NCI-H128 (cell line): ENCODE results near the gene MAN1B1.

Experiments
- DNase-seq: peaks from one replicate; lab custom pipeline; 2025; ENCODE audit not compliant: unreplicated experiment; lab: John Stamatoyannopoulos, UW

The MAN1B1 gene

DNA sequence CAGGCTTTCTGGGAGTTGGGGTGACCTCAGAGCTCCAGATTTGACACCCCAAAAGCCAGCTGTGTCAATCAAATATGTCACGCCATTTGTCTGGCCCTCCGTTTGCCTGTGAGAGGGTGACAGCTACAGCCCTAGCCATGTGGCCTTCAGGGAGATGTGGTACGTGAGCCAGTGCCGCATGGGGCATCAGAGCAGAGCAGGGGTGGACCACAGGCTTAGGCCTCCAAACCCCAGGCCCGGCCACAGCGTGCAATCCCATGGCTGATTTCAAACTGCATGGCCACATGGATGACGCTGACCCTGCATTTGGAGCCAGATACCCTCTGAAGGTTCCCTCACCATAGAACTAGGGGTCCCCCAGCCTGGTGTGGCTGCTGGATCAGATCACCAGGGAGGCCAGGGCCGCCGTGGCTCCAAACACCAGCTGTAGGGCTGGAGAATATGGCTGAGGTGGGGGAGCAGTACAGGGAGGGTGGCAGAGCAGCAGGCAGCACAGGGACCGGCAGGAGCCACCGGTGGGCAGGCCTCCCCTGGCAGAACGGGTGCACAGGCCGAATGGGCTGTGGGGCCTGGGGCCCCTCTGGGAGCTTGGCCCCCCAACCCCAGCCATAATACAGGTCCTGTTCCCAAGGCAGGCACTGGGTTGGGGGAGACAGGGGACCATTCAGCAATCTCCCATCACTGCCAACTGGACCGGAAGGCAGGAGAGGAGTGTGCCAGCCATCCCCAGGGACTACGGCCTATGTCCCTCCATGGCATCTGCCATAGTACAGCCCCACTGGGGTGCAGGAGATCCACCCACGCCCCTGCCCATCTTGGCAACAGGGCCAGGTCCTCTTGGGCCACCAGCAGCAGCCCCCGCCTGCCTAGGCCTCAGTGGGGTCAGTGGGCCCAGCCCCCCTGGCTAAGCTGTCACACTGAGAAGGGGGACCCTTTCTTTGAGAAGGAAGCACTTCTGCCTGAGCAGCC, 18.0 kb upstream of the MAN1B1 start:
- no peak for DNase-seq

DNA sequence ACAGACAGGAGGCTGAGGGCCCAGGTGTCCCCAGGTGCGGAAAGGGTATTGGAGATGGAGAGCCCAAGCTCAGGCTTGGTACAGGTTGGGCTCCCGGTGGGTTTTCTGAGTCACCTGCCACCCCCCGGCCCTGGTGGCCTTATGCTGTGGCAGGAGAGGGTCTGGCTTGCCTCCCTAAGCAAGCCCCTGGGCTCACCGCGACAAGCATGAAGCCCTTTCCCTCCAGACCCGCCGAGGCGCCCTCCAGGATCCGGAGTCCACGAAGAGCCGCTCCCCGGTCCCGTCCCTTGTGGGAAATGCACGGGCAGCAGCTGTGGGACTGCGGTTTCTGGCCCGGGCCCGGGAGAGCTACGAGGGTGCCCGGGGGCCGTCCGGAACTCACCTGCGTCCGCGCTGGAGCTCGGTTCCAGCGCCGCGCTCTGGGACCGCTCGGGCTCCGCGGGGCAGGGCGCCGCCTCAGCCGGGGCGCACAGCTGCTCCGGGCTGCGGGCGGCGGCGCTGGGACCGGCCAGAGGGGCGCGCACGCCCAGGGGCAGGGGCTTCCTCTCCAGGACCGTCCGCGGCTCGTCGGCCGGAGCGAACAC, 17.2 kb upstream of the MAN1B1 start:
- no peak for DNase-seq

DNA sequence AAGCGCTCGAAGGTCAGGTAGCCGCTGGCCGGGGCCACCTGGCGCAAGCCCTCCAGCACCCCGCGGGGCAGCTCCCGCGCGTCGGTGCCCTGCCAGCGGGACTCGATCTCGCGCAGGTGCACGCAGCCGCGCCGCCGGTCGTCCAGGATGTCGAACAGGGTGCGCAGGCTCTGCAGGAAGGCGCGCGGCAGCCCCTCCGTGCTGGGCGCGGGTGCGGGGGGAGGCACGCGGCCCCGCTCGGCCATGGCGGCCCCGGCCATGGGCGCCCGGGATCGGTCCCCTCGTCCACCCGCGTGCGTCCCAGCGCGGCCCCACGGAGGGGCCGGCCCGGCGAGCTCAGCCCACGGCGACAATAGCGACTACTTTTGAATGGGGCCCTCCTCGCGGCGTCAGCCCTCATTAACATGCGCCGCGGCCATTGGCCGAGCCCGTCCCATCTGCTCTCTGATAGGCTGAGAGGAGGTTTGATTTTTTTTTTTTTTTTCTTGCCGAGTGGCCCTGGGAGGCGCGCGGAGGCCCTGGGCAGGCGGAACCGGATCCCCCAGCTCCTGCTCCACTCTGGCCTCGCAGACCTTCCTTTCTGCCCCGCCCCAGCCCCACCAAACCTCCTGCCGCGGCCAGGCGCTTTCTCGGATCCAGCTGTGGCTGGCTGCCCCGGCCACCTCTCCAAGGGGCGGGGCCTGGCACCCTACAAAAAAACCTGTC, 16.4 kb upstream of the MAN1B1 start, which contains the start of gene SAPCD2:
Gene SAPCD2, minus strand, starts transcription at position 357 of the 705 bp plus-strand sequence. Its CDS starts 97 bp downstream, at position 260.
- DNase-seq: peak; percentile 86

DNA sequence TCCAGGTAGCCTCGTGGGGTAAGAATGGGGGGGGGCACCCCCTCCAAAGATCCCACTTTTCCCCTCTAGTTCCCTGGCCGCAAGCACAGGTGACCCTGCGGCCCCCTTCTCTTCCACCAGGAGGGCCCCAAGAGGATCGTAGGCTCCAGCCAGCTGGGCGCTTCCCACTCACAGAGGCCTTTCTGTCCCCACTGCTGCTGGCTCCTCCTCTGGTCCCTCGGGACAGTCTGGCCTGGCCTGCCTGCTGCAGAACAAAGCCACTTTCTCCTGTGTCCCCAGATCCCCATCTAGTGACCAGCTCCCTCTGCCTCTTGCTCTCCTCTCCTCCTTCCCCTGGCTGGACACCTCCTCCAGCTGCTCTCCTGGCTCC, 15.9 kb upstream of the MAN1B1 start:
- DNase-seq: peak; percentile 50

DNA sequence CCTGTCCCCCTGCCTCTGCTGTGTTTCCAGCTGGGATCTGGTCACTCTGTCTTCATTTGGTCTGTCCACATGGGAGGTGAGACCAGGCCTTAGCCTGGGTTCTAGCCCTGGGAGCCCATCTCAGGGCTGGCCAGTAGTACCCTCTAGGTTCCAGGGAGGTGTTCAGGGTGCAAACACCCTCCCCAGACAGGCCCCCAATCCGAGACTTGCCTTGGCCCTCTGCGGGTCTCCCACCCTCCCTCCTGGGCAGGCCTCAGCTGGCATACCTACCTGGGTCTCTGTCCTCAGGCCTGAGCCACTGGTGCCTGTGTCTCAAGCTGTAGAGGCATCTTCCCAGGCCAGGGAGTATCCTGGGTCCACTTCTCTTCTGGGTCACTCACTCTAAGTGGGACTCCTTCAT, 15.5 kb upstream of the MAN1B1 start:
- no peak for DNase-seq

DNA sequence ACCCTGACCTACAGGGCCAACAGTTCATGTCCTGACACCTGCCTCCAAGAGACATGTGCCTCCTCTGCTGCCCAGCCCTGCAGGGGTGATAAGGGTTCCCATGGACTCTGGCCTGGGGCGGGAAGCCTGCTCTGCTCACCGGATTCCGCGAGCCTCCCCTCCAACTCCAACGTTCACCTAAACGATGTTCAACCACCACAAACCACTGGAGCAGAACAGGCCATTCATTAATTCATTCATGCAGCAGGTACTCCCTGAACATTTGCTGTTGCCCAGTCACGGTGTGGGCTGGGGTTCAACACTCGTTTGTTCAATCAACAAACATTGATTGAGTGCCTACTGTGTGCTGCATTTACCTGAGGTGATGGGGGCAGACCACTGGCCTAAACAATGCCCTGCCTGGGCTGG, 12.8 kb upstream of the MAN1B1 start:
- DNase-seq: no peak

DNA sequence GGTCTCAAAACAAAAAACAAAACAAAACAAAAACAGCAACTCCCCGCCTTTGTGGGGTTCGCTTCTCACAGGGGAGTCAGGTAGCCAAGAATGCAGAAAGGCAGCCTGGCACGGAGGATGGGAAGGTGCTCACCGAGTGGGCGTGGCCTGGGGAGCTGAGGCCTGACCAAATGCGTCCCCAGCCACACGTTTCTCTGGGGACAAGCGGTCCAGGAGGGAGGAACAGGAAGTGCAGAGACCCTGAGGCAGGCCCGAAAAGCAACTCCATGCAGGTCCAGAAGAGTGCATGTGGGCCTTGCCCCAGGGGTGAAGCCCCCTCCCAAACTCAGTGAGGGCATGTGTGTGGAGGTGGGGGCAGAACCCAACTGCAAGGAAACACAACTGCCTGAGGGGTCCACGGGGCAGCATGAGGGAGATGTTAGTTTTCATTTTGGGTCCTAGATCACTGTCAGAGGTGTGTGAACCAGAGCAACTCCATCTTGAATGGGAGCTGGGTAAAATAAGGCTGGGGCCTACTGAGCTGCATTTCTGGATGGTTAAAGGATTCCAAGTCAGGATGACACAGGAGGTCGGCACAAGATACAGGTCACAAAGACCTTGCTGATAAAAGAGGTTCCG, 12.0 kb upstream of the MAN1B1 start:
- no peak for DNase-seq

DNA sequence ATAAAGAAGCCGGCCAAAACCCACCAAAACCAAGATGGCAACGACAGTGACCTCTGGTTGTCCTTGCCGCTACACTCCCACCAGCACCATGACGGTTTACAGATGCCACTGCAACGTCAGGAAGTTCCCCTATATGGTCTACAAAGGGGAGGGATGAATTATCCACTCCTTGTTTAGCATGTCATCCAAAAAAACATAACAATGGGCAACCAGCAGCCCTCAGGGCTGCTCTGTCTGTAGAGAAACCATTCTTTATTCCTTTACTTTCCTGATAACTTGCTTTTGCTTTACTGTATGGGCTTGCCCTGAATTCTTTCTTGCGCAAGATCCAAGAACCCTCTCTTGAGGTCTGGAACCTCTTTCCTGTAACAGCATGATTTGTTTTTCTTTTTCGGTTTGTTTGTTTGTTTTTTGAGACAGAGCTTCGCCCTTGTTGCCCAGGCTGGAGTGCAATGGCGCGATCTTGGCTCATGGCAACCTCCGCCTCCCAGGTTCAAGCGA, 11.5 kb upstream of the MAN1B1 start:
- no peak for DNase-seq

DNA sequence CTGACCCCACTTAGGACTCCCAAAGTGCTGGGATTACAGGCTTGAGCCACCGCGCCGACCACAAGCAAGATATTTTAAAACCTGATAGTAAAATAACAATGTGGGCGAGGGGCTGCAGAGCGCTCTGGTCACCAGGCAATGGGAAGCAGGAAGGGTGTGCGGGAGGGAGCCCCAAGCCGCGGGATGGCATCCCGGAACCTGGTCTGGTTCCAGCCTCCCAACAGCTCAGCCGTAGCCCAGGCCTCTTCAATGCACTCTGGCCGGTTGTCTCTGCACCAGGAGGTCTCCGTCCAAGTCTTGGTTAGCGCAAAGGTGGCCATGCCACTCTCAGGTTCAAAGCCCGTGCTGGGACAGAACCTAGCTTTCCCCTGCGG, 10.2 kb upstream of the MAN1B1 start:
- DNase-seq: no peak

DNA sequence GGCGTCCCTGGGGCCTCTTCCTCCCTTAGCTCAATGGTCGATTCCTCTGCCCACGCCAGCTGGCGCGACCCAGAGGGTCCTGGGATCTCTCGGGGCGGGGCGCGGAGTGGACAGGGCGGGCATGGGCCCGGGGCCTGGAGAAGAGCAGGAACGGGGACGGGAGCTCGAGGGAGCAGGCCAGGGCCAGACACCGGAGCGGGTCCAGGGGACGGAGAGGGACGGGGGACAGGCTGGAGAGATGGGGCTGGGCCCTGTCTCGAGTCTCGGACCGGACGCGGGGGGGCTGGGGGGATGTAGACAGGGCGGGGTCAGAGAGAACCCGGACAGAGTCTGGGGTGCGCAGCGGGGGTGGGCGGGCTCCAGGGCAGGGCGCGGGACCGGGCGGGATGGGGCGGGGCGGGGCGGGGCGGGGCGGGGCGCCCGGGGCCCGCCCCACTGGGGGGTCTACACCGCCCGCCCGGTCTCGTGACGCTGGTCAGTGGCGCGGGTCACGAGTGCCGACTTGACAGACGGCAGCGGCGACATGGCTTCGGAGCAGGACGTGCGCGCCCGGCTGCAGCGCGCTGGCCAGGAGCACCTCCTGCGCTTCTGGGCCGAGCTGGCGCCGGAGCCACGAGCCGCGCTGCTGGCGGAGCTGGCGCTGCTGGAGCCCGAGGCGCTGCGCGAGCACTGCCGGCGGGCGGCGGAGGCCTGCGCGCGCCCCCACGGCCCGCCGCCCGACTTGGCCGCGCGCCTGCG, 9.6 kb upstream of the MAN1B1 start, which contains the start of gene UAP1L1:
Gene UAP1L1, plus strand, starts transcription at position 508 of the 738 bp plus-strand sequence. Its CDS starts 16 bp downstream, at position 524.
- no peak for DNase-seq

DNA sequence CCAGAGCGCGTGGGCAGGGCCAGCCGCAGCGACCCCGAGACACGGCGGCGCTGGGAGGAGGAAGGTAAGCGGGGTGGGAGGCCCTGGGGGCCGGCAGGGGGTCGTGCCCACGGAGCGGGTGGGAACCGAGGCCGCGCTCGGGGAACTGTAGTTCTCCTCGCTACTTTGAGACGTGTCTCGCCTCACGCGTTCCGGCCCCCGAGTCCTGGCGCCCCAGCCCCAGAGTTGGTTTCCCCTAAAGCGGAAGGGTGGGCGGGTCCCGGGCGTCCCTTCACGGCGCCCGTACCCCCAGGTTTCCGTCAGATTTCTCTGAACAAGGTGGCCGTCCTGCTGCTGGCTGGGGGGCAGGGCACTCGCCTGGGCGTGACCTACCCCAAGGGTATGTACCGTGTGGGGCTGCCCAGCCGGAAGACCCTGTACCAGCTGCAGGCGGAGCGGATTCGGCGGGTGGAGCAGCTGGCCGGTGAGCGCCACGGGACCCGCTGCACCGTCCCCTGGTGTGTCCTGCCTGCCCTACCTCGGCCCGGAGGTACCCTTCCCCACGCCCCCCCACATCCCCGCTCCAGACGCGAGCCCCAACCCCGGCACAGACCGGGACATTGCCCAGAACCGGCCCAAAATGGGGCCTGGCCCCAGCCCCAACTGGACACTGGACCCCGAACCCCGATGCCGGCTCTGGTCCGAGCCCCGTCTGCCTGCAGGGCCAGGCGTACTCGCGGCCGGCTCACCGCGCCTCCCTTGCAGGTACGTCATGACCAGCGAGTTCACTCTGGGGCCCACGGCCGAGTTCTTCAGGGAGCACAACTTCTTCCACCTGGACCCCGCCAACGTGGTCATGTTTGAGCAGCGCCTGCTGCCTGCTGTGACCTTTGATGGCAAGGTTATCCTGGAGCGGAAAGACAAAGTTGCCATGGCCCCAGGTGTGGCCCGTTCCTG, 8.8 kb upstream of the MAN1B1 start:
- DNase-seq: no peak

DNA sequence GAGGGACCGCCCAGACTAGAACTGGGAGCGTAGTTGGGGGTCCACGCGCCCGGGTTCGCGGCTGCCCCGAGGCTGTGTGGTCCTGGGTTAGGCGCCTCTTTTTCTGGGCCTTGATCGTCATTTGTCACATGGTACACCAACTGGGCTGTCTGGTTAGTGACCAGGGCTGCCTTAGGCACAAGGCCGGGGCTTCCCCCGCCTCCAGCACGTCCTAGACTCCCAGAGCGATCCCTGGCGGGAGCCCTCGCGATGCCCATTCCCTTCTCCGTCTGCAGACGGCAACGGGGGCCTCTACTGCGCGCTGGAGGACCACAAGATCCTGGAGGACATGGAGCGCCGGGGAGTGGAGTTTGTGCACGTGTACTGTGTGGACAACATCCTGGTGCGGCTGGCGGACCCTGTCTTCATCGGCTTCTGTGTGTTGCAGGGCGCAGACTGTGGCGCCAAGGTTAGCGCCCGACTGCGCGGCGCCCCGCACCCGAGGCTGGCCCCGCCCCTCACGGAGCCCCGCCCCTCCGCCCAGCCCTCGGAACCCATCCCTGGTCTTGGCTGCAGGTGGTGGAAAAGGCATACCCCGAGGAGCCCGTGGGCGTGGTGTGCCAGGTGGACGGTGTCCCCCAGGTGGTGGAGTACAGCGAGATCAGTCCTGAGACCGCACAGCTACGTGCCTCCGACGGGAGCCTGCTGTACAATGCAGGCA, 7.9 kb upstream of the MAN1B1 start:
- DNase-seq: no peak

DNA sequence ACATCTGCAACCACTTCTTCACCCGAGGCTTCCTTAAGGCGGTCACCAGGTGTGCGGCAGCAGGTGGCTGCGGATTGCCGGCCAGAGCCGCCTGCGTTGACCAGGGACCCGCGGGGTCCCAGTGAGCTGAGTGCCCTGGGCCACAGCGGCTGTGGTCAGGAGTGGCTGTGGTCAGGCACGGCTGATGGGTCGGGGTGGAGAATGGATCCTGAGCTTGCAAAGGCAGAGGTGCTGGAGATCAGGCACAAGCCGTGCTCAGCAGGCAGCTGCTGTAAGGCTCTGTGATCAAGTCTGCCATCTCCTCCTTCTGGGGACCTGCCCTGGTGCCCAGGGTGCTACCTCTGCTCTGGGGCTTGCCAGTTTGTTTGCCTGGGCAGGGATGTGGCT, 7.4 kb upstream of the MAN1B1 start:
- no peak for DNase-seq

DNA sequence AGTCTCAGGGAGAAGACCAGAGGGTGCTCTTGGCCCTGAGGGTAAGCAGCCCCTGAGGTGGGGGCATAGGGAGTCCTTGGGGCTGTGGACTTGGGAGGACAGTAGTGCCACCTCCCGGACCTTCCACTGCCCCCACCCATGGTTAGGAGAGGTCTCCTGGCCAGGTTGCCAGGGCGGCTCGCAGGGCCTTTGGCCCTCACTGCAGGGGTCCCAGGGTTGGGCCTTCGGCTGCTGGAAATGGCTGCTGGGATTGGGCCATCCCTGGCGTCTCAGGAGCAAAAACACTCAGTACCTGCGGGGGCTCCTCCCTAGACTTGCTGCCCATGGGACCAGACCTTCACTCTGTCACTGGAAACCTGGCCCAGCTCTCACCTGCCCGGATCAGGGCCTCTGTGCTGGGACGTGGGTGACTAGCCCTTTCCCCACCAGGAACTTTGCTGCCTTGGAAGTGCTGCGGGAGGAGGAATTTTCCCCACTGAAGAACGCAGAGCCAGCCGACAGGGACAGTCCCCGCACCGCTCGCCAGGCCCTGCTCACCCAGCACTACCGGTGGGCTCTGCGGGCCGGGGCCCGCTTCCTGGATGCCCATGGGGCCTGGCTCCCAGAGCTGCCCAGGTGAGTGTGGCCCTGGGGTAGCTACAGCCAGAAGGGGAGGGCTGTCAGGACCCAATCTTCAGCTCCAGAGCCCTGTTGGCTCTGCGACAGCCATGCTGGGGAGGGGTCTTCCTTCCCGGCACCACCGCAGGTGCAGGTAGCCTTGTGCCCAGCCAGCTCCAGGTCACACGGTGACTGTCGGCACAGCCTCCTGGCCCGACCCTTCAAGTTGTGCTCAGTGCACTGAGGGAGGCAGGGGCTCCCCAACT, 6.3 kb upstream of the MAN1B1 start:
- no peak for DNase-seq

DNA sequence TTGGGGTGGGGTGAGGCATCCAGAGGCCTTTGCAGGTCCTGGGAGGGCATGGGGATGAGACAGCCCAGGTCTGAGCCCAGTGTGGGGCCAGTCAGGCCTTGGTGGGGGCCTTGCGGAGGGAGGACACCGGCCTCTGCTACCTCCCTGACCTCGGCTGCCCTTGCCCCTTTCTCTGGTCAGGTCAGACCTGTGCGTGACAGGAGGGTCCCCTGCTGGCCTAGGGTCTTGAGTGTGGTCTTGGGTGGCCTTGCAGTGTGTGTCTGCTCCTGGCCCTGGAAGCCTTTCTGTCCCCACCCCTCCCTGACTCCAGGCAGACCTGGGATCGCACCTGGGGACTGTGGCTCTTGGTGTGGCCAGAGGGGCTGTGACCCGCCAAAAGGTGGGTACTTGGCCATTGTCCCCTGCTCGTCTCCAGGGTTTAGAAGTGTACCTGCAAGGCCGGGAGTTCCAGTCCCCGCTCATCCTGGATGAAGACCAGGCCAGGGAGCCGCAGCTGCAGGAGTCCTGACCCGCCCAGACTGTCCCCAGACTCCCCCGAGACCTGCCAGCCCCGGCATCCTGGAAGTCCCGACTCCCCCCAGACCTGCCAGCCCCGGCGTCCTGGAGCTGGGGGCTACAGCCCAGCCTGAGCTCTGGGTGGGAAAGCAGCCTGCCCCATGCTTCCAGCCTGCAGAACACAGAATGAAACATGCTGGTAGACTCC, 4.4 kb upstream of the MAN1B1 start:
- no peak for DNase-seq

DNA sequence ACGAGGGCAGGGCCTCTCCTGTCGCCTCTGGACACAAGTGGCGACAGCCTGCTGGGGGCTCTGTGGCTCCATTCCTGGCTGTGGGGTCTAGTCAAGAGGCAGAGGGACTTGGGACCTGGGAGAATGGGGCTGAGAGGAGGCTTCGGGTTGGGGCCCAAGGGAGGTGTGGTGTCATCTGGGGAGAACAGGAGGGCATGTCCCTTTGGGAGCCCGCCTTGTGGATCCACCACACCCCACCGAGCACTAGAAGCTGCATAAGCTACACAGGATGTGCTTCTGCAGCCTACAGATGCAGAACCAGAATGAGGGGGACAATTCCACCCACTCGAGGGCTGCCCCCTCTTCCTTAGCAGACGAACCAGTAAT, 3.9 kb upstream of the MAN1B1 start:
- no peak for DNase-seq

DNA sequence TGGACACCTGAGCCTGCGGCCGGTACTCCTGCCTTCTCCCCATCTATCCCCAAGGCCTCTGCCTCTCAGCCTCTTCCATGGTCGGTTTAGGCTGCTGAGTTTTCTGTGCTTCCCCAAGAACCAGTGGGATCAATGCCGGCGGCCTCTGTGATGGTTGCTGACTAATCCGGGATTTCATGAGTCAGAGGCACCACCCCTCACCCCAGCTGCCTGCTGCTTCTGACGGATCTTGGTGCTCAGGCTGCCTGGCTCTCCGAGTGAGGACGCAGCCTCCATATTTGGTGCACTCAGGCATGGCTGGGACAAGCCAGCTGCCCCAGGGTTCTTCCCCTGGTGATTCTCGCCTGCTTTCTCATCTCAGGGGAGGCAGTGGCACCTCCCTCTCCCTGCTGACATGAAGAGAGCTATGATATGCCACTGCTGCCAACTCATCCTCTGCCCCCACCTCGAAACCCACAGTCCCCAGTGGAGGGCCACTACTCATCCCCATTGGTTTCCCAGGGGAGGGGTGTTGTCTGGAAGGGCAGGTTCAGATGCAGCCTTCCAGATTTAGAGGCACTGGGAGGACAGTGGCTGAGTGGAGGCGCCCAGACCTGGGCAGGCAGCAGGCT, 3.3 kb upstream of the MAN1B1 start:
- DNase-seq: no peak
